HCEC 1CT (cell line): Measurements from ENCODE around the gene ASB1.
"Not testable (repeated sequence)": the region's sequence is repeated elsewhere in the genome, so short reads cannot be mapped to it uniquely, and the experiment has no call there.

Experiments used
- DNase-seq: peaks from one replicate; pipeline ENCODE4 v3.0.0-alpha.2; 2017

Gene ASB1

GRCh38 chr2:238404406-238405216 lies 22.1 kb upstream of the ASB1 start:
- DNase-seq: no peak

DNA sequence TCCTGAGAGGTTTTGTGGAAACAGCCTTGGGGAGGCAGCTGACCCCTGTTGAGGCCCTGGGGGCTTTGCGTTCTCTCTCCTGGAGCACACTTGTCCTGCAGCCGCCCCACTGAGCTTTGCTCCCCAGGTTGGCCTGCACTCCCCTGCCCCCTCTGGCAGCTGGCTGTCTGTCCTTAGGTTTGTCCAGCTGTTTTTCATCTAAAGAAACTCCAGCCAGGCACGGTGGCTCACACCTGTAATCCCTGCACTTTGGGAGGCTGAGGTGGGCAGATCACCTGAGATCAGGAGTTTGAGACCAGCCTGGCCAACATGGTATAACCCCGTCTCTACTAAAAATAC lies 21.5 kb upstream of the ASB1 start:
- not testable (repeated sequence) for DNase-seq

- DNase-seq: no peak
These were observed 20.3 kb upstream of the ASB1 start for GRCh38 chr2:238406221-238406997.

GRCh38 chr2:238406998-238407285 lies 19.8 kb upstream of the ASB1 start:
- DNase-seq: no peak

- no peak for DNase-seq
These were observed 19.2 kb upstream of the ASB1 start for GRCh38 chr2:238407566-238407965.

DNA sequence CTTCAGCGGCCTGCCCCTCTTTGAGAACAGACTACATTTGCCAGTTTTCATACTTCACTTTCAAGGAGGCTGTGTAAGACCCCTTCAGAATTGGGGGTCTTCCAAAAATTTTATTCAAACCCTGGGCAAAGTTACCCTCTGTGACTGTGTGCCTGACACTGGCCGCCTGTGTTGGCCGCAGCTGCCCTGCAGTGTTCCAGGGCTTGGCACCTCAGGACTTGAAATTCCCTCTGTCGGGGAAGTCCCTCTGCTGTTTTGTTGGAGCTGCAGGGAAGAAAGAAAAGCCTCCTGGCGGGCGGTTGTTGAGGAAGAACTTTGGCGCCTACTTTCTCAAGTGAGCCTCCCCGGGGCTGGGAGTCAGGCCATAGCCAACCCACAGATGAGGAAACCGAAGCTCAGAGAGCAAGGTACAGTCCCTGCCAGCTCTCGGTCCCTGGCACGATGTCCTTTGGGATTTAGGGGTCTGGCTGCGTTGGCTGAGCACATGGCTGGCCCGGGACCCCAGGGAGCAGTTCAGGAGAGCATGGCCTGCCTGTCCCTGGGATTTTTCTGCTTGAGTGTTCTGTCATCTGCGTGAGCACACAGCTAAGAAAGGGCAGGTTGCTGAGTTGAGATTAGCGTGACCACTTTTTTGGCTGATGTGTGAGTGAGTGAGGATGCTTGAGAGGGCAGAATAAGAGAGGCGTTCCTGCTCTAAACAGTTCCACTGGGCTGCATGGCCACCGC lies 17.9 kb upstream of the ASB1 start:
- no peak for DNase-seq

DNA sequence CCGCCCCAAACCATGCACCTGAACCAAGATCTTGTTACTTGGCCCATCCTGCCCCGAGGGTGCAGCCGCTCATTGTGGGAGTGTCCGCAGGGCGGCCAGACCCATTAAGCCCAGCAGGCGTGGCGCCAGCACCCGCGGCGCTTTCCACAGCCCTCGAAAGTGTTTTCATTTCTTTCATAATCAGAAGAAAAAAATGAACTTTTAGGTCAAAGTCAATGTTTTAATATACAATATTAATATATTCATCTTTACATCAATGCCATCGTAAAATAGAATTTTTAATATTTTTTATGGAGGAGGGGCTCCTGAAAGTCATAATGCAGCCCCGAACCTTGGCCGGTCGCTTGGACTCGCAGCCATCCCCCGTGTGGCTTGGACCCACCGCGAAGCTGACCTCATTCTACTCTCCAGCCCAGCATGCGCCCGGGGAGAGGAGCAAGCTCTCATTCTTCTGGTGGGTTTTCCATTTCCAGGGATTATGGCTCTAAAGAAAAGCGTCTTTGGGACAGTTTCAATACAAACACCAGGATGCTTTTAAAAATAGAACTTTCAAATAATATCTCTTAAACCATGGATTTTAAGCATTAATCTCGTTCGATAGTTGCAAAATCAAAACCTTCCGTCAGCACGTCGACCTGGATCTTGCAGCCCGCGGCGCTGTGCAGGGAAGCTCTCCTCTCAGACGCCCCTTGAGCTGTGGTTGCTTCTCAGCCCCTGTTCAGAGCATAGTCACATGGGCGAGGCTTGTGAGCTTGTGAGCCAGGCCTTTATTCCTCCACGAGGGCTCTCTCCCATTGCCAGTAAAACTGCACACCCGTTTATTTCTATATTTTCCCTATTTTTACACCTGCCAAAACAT lies 17.2 kb upstream of the ASB1 start:
- no peak for DNase-seq

GRCh38 chr2:238412067-238412767 lies 14.5 kb upstream of the ASB1 start:
- DNase-seq: no peak

GRCh38 chr2:238413368-238413767 lies 13.4 kb upstream of the ASB1 start:
- DNase-seq: no peak

DNA sequence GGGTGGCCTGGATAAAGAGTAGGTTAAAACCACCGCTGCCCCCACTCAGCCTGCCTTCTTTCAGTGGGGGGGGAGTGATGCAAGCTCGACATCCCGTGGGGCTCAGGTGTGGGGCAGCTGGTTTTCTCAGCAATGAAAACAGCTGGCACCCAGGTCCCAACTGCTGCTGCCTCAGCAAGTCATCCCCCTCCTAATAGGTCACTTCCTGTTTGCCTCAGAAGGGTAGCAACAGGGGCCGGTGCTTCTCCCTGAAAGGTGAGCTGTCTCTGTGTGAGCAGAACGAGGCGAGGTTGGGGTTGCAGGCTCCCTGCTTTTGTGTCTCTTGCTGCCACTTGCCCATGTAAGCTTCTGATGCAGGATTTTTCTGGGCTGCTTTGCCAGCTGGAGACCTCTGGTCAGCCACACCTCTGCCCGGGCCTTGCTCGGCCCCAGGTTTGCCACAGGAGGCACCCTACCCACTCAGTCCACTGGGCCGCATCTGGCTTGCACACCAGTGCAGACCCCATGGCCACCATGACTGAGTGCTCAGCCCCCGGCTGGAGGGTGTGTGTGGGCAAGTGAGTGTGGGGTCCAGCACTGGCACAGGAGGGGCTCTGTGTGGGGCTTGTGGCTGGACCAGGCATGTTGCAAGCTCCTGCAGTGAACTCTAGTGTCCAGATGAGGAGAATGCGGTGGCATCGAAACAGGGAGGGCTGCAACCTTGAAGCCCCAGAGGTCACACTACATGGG lies 11.5 kb upstream of the ASB1 start:
- no peak for DNase-seq

- no peak for DNase-seq
These were observed 10.8 kb upstream of the ASB1 start for GRCh38 chr2:238415893-238416292.

DNA sequence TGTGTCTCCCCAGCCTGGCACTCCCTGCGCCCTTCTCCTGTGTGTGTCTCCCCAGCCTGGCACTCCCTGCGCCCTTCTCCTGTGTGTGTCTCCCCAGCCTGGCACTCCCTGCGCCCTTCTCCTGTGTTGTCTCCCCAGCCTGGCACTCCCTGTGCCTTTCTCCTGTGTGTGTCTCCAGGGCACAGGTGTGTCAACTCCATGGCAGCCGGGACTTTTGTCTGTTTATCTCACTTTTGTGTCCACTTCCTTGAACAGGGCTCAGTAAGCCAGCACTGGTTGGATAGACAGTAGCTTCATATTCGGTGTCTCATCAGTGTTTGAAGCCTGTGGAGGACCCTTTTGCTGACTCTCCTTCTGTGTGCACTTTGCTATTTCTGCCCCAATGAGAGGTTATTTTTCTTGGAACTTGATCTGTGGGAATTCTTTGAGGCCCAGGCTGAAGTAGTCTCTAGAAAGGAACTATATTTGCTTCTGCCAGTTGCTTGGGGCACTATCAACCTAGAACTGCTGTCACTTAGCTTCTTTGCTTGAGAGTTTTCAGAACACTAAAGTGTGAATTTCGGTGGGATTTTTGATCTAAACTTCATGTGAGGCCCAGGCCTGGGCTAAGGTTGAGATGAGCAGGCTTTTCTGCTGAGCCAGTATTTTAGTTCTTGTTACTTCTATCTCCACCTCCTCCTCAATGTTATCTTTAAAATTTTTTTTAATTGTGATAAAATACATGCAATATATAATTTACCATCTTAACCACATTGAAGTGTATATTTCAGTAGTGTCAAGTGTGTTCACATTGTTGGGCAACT lies 8.3 kb upstream of the ASB1 start:
- DNase-seq: no peak

GRCh38 chr2:238418999-238419546 lies 7.7 kb upstream of the ASB1 start:
- DNase-seq: no peak

GRCh38 chr2:238420442-238420841 lies 6.3 kb upstream of the ASB1 start:
- DNase-seq: no peak

GRCh38 chr2:238420878-238421694 lies 5.6 kb upstream of the ASB1 start:
- no peak for DNase-seq

DNA sequence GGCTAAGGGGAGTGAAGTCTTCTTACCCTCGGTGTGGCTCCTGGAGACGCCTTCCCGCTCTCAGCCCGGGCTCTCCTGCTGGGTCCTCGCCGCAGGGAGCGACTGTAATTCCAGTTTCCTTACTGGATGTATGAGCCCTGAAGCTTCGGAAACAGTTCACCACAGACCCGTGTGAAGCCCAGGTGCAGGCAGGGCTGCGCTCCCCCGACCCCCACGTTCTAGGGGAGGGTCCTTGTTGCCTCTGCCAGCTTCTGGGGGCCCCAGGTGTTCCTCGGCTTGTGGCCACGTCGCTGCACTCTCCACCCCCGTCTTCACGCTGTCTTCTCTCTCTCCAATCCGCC lies 5.1 kb upstream of the ASB1 start:
- DNase-seq: no peak

DNA sequence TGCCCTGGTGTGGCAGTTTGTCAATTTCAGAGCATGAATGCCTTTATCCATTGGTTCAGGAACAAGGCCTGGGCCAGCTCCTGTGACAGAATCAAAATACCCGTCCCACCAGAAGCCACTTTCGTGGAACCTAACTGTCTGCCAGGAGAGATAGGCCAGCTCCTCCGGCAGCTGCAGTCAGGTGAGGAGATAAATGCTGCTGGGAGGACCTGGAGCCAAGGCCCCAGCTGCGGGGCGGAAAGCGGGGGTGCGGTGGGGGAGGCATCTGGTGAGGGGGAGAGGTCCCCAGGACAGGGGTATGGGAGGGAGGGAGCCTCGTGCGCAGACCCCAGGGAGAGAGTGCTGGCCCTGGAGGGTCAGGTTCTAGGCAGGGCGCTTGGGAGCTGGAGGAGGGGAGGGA lies 4.4 kb upstream of the ASB1 start:
- DNase-seq: no peak

DNA sequence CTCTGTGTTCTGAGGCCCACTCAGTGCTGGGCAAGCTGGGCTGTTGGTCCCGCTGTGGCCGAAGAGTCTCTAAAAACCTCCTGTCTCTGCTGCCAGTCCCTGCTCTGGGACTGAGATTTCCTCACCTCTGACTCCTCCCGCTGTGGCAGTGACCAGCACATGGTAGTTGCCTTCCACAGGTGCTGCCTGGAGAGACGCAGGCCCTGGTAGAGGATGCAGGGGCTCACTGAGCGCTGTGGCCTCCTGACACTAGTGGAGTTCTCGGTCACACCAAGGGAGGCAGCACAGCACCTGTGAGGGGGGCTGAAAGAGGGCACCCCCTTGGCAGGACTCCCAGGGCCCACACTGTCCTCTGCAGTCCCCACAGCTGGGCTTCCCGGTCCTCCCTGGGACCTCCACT lies 3.8 kb upstream of the ASB1 start:
- no peak for DNase-seq

GRCh38 chr2:238423561-238424312 lies 3.0 kb upstream of the ASB1 start:
- DNase-seq: peak; percentile 28
